ENCODE measurements around the gene FOXP2.

DNA sequence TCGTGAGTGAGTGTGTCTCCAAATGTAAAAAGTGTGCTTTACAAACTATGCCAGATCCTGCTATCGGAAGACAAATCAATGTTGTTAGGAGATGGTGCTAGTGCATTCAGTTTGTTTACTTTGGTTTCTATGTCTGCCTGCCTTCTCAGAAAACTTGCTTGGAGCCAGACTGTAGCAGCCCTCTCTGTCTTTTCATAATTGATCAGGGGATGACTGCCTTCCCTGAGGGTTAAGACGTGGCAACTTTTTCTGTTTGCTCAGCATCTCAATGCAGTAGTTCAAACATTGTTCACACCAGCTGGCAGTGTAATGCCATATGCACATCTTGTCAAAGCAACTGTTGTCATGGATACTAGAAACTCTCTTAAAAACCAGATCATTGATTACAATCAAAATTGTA, 118.5 kb downstream of the FOXP2 start:
- TF ChIP-seq CTCF (IDR thresholded peaks at IDR 0.05) (no peak), EZH2 (IDR thresholded peaks at IDR 0.05; ENCODE audit: borderline replicate concordance, insufficient read depth, low read depth, low read length, poor library complexity, severe bottlenecking) (no peak)

Data from B cell (primary cell).